T-helper 22 cell (primary cell): ENCODE results near the gene CEP135.
"Not testable (repeated sequence)": the region's sequence is repeated elsewhere in the genome, so short reads cannot be mapped to it uniquely, and the experiment has no call there.

Source experiments
- DNase-seq: peaks from one replicate; pipeline ENCODE4 v3.0.0-alpha.2; 2020; ENCODE audit warnings: low read depth

Gene CEP135

DNA sequence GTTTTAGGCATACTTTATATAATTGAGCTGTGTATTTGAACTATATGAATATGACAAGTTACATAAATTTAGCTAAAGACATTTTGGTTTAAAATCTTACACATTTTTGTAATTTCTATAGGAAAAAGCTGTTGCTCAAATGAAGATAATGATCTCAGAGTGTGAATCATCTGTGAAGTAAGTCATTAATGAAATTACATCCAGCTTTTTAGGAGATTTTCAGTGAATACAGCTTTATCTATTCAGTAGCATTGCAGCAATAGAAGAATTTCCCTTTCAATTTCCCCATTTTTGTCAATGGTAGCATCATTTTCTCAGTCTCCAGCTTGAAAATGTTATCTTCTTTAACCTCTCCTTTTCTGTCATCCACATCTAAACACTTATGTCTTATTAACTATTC, 59.5 kb downstream of the CEP135 start:
- DNase-seq = no peak

DNA sequence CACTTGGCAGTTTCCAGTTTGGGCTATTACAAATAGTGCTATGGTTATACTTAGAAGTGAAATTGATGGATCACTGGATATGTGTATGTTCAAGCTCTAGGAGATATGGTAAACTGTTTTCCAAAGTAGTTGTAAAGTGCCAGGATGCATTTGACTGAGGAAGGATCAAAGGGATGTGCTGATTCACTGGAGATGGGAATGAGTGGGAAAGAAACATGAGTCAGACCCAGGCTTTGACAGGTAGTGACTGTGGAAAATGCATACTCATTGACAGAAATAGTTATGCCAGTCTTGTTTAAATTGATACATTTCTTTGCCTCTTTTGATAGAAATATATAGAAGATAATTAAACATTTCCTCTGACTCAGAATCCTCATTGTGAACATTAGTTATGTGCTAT, 77.9 kb downstream of the CEP135 start:
- DNase-seq = no peak

DNA sequence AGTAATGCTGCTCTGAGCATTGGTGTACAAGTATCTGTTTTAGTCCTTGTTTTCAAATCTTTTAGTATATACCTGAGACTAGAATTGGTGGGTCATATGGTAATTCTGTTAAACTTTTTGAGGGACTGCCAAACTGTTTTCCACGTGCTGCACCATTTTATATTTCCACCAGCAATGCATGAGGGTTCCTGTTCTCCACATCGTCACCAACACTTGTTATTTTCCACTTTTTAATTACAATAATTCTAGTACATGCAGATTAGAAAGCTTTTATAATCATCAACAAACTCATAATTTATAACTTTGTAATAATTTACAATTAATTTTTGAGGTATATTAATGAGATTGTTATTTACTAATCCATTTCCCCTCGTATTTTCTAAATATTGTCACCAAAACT, 79.4 kb downstream of the CEP135 start:
- DNase-seq = no peak

DNA sequence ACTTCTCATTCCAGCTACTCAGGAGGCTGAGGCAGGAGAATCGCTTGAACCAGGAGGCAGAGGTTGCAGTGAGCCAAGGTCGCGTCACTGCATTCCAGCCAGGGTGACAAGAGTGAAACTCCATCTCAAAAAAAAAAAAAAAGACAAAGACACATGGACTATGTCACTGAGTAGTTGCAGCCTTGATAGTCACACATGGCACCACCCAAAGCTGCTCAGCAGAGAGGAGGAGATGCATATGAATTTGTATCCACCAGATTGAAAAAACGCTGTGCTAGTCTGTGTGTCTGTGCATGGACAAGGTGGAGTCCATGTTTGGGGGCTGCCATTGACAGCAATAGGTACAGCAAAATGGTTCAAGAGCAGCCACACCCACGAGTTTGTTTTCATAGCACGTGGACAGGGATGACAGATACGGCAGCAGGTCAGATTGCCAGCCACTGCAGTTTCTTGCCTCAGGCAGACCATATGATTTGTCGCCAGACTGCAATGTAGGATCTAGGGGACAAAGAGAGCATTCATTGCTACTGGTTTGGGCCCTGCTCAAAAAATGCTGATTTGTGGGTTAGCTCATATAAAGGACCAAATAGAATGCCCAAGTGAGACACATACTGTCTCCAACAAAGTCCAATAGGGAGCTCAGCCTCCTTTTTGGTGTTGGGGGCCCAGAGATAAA, 89.9 kb downstream of the CEP135 start:
- no peak for DNase-seq

DNA sequence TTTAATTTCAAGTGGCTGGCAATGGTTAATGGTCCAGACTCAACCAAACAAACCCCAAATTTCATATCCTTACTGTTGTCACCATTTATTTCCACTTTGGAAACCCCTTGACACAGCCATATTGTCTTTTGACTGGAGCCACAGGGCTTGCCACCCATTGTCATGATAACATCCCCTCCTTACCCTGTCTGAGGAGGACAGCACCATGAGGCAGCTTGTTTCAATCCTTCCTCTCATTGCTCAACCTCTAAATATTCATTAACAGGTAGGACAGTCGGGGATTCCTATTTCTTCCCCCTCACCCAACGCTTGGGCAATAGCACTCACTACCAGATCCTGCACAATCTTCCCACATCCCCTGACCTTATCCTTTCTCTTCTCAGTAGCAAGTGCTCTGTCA, 92.1 kb downstream of the CEP135 start:
- DNase-seq = no peak

DNA sequence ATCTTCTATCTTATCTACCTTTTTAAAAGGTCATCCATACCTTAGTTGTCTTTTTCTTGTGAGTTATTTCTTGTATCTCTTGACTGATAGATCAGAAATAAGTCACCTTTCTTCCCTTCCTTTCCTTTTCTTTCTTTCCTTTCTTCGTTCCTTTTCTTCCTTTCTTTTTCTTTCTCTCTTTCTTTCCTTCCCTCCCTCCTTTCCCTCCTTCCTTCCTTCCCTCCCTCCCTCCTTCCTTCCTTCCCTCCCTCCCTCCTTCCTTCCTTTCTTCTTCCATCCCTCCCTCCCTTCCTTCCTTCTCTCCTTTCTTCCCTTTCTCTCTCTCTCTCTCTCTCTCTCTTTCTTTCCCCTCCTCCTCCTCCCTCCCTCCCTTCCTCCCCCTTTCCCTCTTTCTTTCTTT, 93.5 kb downstream of the CEP135 start:
- DNase-seq = no peak

DNA sequence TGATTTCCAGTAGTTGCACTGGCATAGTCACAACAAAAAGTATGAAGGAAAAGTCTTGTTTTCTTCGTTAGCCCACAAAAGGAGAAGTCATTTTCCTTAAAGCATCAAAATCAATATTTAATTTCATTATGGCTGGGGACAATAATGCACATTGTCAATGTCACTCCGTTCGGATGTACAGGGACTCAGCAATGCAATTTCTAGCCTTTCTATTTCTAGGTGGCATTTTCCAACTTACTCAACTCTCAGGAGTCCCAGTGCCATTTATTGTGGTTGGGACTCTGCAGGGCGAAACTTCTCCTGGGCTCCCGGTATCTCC, 99.6 kb downstream of the CEP135 start:
- DNase-seq = no peak

DNA sequence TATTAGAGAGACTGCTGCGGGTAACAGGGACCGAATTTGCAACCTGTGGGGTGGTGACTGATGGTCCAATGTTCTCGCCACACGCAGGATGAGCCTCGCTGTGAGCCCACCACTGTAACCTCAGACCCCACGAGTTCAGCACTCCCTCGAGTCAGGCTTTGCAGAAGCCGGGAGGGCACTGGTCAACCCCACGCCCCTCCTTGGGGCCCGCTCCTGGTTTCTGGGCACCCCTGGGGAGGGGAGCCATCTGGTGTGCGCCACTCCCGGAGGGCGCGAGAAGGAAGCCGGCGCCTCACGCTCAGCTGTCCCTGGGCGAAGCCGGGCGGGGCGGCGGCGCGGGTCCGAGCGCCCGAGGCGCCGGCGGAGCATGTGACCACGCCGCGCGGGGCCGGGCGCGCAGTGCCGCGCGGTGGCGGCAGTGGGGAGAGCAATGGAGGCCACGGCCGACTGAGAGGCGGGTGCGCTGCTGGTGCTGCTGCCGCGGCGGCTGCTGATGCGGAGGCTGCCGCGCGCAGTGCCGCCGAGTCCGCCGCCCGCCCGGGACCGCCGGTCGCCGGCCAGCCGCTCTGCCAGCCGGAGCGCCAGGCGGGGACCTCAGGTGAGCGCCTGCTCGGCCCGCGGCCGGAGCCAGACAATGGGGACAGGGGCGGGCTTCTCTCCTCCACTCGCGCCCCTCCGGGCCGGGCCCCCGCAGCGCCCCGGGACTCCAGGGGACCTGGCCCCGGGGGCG, 100.1 kb downstream of the CEP135 start:
- no peak for DNase-seq

DNA sequence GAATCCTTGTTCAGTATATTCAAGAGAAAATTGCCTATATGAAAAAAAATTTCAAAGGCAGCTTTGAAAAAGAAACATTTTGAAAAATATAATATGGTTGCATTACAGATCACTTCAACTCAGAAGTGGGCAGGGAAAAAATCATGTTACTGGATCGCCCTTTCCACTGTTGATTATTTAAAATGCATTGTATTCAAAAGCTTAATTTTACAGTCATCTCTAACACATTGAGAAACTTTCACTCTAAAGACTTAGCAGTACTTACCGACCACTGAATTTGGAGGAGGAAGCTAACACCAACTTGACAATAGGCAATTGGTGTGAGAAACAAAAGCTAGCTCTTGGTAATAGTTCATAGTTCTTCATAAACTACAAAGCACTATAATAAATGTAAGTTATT, 101.9 kb downstream of the CEP135 start:
- no peak for DNase-seq

DNA sequence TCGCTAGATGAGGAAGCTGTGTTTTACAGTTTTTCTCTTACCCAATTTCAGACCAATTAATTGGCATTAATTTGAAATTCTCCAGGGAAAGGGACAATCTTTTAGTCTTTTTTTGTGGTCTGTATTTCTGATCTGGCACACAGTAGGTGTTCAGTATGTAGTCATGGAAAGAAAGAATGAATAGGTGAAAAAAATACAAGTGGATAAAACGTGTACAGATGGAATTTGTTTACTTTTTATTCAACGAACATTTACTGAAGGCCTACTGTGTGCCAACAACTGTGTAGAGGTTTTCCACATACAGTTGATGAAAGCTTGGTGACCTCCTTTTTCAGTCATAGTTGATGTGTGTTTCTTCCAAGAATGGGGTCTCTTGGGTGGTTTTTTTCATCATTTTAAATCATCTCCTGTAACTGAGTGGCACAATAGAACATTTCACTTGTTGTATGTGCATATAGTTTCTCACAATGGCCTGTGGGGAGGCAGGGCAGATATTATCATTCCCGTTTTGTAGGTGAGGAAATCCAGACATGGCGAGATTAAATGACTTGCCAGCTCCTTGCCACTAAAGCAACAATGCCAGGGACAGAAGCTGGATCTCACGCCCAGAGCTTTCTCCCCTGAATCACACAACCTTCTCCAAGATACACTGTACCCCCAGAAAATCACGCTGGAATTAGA, 102.4 kb downstream of the CEP135 start:
- DNase-seq = no peak

DNA sequence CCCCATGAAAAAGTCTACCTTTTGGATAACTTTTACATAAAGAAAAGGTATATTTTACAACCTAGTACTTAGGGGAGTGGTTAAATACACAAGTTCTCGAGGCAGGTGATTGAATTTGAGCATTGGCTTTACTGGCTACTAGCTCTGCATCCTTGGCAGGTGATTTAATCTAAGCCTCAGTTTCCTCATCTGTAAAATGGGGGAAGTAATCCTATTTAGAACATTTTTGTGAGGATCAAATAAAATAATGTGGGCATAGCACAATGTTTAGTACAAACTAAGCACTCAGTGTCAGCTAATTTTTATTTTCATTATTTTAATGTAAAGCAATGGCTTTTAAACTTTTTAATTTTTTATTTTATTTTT, 102.9 kb downstream of the CEP135 start:
- no peak for DNase-seq

DNA sequence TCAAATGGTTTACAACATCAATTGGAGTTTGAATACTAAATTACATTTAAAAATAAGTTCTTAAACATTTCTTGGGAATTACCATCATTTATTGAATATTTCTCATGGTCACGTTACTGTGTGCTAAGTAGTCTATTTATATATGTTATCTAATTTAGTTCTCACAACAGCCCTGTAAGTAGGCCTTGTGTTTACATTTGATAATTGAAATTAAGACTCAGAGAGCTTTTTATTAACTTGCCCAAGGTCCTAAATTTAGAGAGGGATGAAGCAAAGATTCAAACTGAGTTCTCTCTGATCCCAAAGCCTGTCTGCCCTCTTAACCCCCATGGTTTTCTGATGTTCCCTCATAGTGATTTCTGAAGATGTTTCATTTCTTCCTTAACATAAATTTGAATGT, 103.7 kb downstream of the CEP135 start:
- DNase-seq = no peak

DNA sequence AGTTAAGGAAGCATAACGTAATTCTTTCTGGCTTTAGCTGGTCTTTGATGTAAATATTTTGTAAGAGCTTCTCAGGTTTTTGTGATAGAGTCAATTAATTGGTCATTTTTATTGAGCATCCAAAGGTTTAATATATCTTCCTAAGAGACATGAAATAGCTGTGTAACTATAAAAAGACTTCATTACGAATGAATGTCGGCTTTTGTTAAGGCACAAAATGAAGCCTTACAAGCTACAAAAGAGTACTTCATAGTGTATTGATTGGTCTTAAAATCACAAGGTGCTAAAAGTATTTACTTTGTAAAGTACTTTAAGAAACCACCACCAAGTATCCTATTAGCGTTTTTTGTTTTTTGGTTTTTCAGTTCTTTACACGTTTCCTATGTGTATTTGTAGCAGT, 104.2 kb downstream of the CEP135 start:
- DNase-seq = no peak

DNA sequence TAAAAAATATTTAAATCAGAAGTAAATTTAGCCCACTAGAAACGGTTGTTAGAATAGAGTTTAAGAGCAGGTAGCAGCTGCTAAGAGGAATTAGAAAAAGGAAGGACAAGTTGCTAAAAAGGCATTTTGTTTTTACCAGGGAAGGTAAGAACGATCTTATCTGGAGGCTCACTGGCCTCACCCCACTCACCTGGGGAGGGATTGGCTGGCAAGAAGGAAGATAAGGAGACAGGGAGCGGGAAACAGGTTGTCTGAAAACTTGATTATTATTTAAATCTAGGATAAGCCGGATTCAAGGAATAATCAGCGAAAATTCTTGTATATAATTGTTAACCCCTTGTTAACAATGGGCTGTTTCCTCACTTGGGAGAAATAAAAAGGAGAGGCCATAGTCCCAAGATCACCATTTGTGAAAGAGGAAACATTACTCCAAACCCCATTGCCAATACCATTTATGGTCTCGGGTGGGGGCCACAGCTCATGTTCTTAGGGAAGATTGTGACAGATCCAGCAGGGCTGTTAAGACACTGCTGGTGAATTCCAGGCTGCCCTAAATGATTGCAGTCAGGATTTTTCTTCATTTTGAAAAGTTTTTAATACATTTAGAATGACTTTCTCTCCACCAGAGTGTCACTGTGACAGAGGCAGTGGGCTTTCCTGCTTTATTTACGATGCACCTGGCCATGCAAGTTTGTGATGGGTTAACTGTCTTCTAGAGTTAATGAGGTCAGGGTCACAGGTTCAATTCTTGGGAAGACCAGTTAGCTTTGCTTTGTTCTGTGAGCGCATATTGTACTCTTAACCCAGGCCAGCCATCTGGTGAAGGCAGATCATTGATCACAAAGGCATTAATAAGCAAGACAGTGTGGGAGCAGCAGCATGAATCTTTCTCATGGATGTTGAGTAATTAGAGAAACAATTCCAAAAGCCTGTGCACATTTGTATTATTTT, 106.6 kb downstream of the CEP135 start:
- DNase-seq = no peak

DNA sequence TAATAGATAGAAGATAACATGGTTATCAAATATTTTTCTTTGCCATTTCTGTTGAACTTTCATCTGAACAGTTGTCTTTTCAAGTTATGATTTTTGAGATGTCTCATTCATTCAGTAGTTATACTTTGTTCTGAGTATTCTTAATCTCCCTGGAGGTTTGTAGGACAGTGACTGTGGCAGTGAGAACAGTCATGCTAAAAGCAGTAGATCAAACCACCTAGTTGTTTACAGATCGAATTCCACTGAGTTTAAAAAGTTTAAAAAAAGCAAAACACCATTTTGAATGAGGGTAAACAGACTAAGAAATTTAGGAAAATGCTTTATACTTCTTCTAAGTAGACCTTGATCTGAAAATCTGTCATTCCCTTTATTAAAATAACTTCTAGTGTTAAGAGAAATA, 107.2 kb downstream of the CEP135 start:
- no peak for DNase-seq

DNA sequence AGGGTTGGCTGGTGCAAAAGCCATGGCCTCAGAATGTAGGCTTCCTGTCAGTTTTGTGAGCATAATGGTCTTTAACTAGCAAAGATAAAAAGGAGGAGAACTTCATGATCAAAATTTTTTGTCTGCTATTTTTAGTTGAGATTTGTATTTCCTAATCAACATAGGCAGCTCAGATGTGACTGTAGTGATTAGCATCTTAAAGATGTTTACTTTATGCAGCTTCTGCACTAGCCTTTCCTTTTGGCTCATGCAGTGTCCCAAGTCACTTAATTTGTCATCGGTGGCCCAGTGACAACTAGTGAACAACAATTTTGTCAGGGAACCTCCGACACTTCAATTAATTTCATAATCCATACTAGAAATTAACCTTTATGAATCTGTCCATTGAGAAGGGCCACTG, 109.8 kb downstream of the CEP135 start:
- DNase-seq = no peak

DNA sequence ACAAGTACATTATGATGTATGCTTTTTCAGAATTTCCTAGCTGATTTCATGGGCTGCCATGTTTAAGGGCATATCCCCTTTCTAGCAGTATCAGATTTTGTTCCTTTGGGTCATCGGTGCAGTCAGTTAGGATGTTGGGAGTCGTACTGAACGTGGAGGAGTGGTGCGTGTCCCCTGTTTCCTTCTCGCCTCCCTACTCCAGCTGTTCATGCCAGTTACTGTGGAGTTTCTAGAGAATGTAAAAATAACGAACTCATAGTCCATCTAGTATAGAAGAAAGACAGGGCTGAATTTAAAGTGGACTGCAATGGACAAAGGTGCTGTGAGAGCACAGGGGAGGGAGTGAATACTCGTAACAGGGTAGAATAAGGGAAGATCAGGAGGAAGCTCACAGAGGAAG, 111.3 kb downstream of the CEP135 start:
- no peak for DNase-seq

DNA sequence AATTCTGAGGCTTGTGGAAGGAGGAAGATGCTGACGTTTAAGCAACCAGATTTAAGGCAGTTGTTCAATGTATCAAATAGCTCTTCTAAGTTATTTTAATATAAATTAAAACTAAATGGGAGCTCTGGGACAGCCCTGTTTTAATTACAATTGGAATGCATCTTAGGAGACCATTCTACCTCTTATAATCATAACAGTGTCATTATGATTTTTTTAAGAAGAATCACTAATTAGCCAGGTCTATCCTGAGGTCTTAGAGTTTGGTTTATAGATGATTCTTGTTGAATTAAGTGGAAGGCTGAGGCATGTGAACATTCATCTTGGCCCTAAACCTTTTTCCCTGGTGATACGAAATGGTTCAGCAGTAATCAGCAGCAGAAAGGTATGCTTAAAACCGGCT, 113.4 kb downstream of the CEP135 start:
- DNase-seq = no peak

DNA sequence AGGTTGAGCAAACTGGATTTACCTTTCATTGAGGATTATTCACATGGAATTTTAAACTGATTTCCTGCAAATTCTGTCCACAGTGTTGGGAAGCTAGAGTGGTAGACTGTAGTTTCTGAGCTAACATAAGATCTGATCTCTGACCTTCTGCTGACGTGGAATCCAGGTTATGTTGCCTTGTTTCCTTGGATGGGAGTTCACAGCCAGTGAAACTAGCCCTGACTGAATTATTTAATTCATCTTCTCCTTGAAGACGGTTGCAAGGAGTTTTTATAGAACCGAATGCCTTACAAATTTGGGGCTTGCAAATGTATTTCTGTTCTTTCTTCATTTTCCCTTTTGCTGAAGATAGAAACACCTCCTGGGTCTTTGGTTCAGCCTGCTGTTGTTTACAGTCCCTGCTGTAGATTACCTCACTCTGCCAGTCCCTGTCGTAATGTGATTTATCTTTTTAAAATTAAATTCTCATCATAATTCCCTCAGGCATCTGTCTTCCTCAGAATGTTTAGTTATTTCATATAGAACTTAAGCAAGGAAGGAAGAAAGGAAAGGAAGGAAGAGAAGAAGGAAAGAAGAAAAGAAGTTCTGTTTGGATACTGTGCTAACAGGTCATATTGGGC, 113.9 kb downstream of the CEP135 start:
- no peak for DNase-seq

DNA sequence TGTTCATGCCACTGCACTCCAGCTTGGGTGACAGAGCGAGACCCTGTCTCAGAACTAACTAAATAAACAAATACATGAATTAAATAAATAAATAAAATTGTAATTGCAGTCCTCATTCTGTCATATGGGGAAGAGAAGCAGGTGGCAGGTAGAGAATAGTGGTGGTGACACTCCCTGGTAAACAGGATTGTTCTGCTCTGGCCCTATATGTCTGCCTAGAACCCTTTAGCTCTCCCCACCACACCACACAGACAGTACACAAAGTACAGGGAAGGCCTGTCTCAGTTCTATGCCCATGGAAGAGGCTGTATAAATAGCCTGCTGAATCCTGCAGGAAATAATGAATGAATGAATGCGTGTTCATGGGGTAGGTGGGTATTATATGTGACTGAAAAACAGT, 117.7 kb downstream of the CEP135 start:
- no peak for DNase-seq

DNA sequence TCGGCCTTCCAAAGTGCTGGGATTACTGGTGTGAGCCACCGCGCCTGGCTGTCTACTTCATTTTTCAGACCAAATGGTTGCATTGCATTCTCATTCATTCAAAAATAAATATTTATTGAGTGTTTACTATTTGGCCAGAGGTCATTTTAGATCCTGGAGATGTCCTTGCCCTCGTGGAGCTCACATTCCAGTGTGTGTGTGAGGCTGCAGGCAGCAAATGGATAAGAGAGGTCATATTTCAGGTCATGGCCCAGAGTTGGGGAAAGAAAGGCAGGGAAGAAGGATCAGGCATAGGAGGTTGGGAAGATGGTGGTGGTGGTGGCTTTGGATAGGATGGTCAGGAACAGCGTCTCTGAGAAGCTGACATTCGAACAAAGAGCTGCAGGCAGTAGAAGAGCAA, 119.1 kb downstream of the CEP135 start:
- DNase-seq = no peak

DNA sequence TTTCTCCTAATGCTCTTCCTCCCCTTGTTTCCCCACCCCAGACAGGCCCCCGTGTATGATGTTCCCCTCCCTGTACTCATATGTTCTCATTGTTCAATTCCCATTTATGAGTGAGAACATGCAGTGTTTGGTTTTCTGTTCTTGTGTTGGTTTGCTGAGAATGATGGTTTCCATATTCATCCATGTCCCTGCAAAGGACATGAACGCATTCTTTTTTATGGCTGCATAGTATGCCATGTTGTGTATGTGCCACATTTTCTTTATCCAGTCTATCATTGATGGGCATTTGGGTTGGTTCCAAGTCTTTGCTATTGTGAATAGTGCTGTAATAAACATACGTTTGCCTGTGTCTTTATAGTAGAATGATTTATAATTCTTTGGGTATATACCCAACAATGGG, 124.0 kb downstream of the CEP135 start:
- not testable (repeated sequence) for DNase-seq
